Left lung (tissue), 10 donors: ENCODE measurements around the gene C14orf180. TPM values are rescaled to one million over a fixed set of nuclear protein-coding genes. Genes with fewer than 3 reads are reported as not detected.
"Not testable (repeated sequence)": the region's sequence is repeated elsewhere in the genome, so short reads cannot be mapped to it uniquely, and the experiment has no call there.

Source experiments
- ATAC-seq: fragments of 200-7000 bp; cut with Tn5 transposase; one replicate; pipeline ENCODE4 v1.9.1; 2020; ENCODE audit warnings: moderate library complexity
- DNase-seq, 4 donors: peaks; one replicate each; pipeline ENCODE4 v3.0.0-alpha.2; 2013 to 2020
- H3K27ac ChIP-seq, 2 donors: fragments of 200-600 bp; sonication (generic) in 1 of 2; one replicate each; pipeline versions ENCODE4 v1.5.0 to v1.8.0; 2020 to 2021
- H3K27me3 ChIP-seq, 2 donors: fragments of 200-600 bp; sonication (generic) in 1 of 2; one replicate each; pipeline versions ENCODE4 v1.5.0 to v1.8.0; 2020 to 2021
- H3K36me3 ChIP-seq, 2 donors: fragments of 200-600 bp; sonication (generic) in 1 of 2; one replicate each; pipeline versions ENCODE4 v1.5.0 to v1.8.0; 2020 to 2021
- H3K4me1 ChIP-seq, 2 donors: fragments of 200-600 bp; one replicate each; pipeline ENCODE4 v1.8.0; 2021
- H3K4me3 ChIP-seq, 2 donors: fragments of 200-600 bp; sonication (generic) in 1 of 2; one replicate each; pipeline versions ENCODE4 v1.5.0 to v1.8.0; 2020 to 2021; ENCODE audit warnings: mild to moderate bottlenecking in 1 of 2
- H3K9me3 ChIP-seq, 2 donors: fragments of 200-600 bp; sonication (generic) in 1 of 2; one replicate each; pipeline versions ENCODE4 v1.5.0 to v1.8.0; 2020 to 2021
- CTCF ChIP-seq, 2 donors: fragments of 200-600 bp; sonication (generic) in 1 of 2; IDR thresholded peaks; one replicate each; pipeline versions ENCODE4 v1.5.0 to v1.8.0; 2021; ENCODE audit warnings: antibody characterized with exemption in 2 of 2
- intact Hi-C, 2 donors: fragments of 100-400 bp; cut with DNase I; formaldehyde crosslinking; loops; one replicate each; pipeline versions ENCODE4 v1.11.2 to v1.14.2; 2022
- polyA plus RNA-seq, 6 donors: library from polyadenylated mRNA; unstranded; fragments of 120-200 nt; gene quantifications; one replicate each; pipeline ENCODE4 v1.2.1, GENCODE V29; 2013; ENCODE audit not compliant: insufficient read length in 6 of 6
- total RNA-seq, 2 donors: library from RNA; stranded (reverse); fragmentation: NEBNext Ultra II Directional; extraction: Animal tissue kit (Norgen Biotek cat#: 25700); gene quantifications; one replicate each; pipeline ENCODE4 v1.2.1, GENCODE V29; 2021
- donor health status: DM: no; HTN: yes; CAD: no.
- donor health status: DM: no; HTN: no; CAD: no.

The C14orf180 gene
- total and polyA plus RNA-seq, 8 donors = not detected

DNA sequence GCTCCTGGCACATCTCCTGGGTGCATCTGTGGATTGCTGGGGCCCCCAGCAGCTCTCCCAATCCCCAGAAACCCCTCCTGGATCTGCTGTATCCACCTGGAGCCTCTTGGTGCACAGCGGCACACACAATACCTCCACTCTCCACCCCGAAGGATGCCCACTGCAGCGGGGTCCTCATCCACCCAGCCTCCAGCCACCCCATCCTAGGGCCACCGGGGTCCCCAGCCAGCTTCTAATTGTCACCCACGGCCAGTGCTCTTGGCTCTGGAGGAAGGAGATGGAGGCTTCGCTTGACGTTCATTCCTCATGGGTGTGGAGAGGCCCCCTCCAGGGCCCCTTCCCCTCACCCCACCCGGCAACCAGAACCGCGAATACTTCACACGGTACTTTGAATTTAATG is 56.6 kb downstream of the C14orf180 start:
- intact Hi-C loops = loop anchor here in 1 of 2 donors (10.0 kb wide), 1 partner anchor 501 kb away; the partner anchor contains the start of gene KIF26A
- H3K27me3 ChIP-seq = peaks cover 0 to 69% of the 10 kb centered on the region in 2 donors
- no peak for ATAC-seq

DNA sequence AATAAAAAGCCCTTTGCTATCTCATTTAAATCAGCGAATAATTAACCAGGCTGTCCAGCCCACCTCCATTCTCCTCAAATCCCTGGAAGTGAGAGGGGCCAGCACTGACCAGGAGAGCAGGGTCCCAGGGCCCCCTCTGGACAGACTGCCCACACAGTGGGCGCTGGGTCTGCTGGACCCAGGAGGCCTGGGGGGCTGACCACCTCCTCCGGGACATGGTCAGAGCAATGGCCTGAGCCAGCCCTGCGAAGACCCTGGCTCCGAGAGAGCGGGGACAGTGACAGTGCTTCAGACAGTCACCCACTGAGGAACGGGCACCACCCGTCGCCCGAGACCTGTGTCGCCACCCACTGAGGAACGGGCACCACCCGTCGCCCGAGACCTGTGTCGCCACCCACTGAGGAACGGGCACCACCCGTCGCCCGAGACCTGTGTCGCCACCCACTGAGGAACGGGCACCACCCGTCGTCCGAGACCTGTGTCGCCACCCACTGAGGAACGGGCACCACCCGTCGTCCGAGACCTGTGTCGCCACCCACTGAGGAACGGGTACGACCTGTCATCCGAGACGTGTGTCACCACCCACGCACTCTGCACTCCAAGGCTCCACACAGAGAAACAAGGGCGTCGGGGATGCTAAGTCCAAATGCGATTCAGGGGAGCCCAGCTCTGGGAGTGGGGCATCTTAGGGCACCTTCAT is 57.4 kb downstream of the C14orf180 start:
- not testable (repeated sequence) for H3K4me1 ChIP-seq, H3K27ac ChIP-seq, H3K9me3 ChIP-seq, ATAC-seq, H3K4me3 ChIP-seq, DNase-seq, H3K36me3 ChIP-seq
- intact Hi-C loops = loop anchor here in 1 of 2 donors (10.0 kb wide), 1 partner anchor 502 kb away; the partner anchor contains the start of gene KIF26A
- peaks cover 0 to 69% of the 10 kb centered on the region in 2 donors for H3K27me3 ChIP-seq

More for the DNA sequence above, 56.6 kb downstream of the C14orf180 start:
- Histone ChIP-seq H3K9me3 (no peaks in the 10 kb centered on the region), H3K4me3 (no peak overlapping the region), H3K36me3 (no peaks in the 10 kb centered on the region), H3K27ac (no peak overlapping the region), H3K4me1 (peaks cover 0 to 3% of the 10 kb centered on the region in 2 donors)
- no peak for TF ChIP-seq CTCF (IDR thresholded peaks at IDR 0.05)
- no peak for DNase-seq

DNA sequence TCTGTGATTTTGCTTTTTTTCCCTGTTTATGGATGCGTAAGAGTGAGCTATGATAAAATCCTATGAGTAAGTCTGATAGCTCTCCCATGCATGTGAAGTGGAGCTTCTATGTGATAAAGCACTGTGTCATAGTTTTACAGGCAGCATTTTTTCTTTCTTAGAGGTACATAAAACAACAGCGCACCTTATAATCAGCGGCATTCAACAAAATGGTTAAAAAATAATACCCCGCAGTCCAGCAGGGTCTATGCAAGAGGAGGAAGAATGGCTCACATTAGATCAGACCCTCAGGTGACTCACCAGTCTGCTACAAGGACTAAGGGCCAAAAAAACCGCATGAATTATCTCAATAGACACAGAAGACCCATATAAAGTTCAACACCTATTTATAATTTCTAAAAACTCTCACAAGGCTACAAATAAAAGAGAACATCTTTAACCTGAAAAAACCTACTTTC is 58.0 kb downstream of the C14orf180 start:
- no peak overlapping the region for H3K27ac ChIP-seq
- no peak for TF ChIP-seq CTCF (IDR thresholded peaks at IDR 0.05)
- no peaks in the 10 kb centered on the region for H3K36me3 ChIP-seq
- intact Hi-C loops = loop anchor here in 1 of 2 donors (10.0 kb wide), 1 partner anchor 503 kb away; the partner anchor contains the start of gene KIF26A
- DNase-seq = no peak
- H3K4me1 ChIP-seq = peaks cover 0 to 3% of the 10 kb centered on the region in 2 donors
- no peaks in the 10 kb centered on the region for H3K9me3 ChIP-seq
- no peak overlapping the region for H3K4me3 ChIP-seq
- H3K27me3 ChIP-seq = peaks cover 0 to 69% of the 10 kb centered on the region in 2 donors
- no peak for ATAC-seq

DNA sequence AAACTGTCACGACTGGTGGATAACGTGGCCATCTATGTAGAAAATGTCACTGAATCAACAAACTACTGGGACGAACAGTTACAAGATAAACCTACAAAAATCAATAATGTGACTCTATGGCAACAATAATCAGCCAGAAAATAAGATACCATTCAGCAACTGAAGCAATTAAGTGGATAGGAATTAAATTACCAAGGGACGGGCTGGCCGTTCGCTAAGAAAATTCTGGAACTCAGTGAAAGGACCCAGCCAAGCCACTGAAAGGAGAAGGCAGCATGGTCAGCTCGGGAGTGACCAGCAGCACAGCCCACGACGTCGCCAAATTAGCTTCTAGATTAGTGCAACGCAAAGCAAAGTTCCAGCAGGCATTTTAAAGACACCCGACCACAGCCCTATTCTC is 58.6 kb downstream of the C14orf180 start:
- DNase-seq = no peak
- no peaks in the 10 kb centered on the region for H3K9me3 ChIP-seq
- no peak overlapping the region for H3K4me3 ChIP-seq
- no peak for TF ChIP-seq CTCF (IDR thresholded peaks at IDR 0.05)
- H3K36me3 ChIP-seq = no peaks in the 10 kb centered on the region
- ATAC-seq = no peak
- peaks cover 0 to 69% of the 10 kb centered on the region in 2 donors for H3K27me3 ChIP-seq
- peaks cover 0 to 3% of the 10 kb centered on the region in 2 donors for H3K4me1 ChIP-seq
- H3K27ac ChIP-seq = no peak overlapping the region
- intact Hi-C loops = loop anchor here in 1 of 2 donors (10.0 kb wide), 1 partner anchor 503 kb away; the partner anchor contains the start of gene KIF26A

GRCh38 chr14:104638927-104639450 is 59.4 kb downstream of the C14orf180 start:
- peaks cover 0 to 3% of the 10 kb centered on the region in 2 donors for H3K4me1 ChIP-seq
- no peaks in the 10 kb centered on the region for H3K36me3 ChIP-seq
- no peak overlapping the region for H3K4me3 ChIP-seq
- no peak for DNase-seq
- H3K27me3 ChIP-seq = peaks cover 0 to 63% of the 10 kb centered on the region in 2 donors
- TF ChIP-seq CTCF (IDR thresholded peaks at IDR 0.05) = no peak
- intact Hi-C loops = loop anchor here in 1 of 2 donors (10.0 kb wide), 1 partner anchor 504 kb away; the partner anchor contains the start of gene KIF26A
- no peak overlapping the region for H3K27ac ChIP-seq
- no peak for ATAC-seq
- H3K9me3 ChIP-seq = no peaks in the 10 kb centered on the region
